HepG2 (cell line): ENCODE data around the gene LIPE. TPM values are rescaled to one million over a fixed set of nuclear protein-coding genes. Genes with fewer than 3 reads are reported as not detected.

Experiments used
- ATAC-seq: fragments of 200-7000 bp; cut with Tn5 transposase; 3 replicates; pipeline ENCODE4 v1.9.1; 2020; ENCODE audit warnings: mild to moderate bottlenecking, moderate library complexity
- BruUV-seq: library from RNA; stranded (reverse); fragments of 400-500 nt; replicated peaks from 2 replicates; lab custom pipeline; 2021; lab: Mats Ljungman, UMichigan
- CTCF ChIA-PET: fragments of 300-600 bp; formaldehyde crosslinking; extraction: SDS; loops from one replicate; lab custom pipeline; 2021; ENCODE audit warnings: low total read pairs, inconsistent platforms, low intra/inter-chr PET ratio; lab: Yijun Ruan, JAX
- POLR2A ChIA-PET: fragments of 350-600 bp; sonication (Branson Sonifier 250); formaldehyde crosslinking; loops from one replicate; lab custom pipeline; 2020; ENCODE audit warnings: antibody characterized with exemption, inconsistent platforms; lab: Yijun Ruan, JAX
- DNase-seq: peaks from one replicate; pipeline ENCODE4 v3.0.0-alpha.2; 2015; ENCODE audit warnings: low spot score
- FAIRE-seq: peaks from 3 replicates; lab custom pipeline; 2011; peaks lifted over from hg19 to GRCh38; lab: Jason Lieb, UNC
- H2AFZ ChIP-seq: one replicate; pipeline ENCODE4 v1.6.1; 2011; ENCODE audit warnings: low read length, inconsistent platforms
- H3K27ac ChIP-seq: fragments of 300-600 bp; 3 replicates; pipeline ENCODE4 v1.8.0; 2011; ENCODE audit warnings: mixed run types, mild to moderate bottlenecking, mixed read lengths, low read length, inconsistent platforms; ENCODE audit not compliant: insufficient read depth; ENCODE audit errors: extremely low read length
- H3K27me3 ChIP-seq, 2 experiments: fragments of 200-600 bp in 1 of 2; 2 replicates in 1 of 2; 3 replicates in 1 of 2; pipeline versions ENCODE4 v1.6.0 to v1.8.0; 2011; ENCODE audit warnings: low read length in 2 of 2, mild to moderate bottlenecking in 2 of 2, moderate library complexity in 2 of 2, inconsistent platforms in 1 of 2; ENCODE audit not compliant: insufficient read depth in 2 of 2, control insufficient read depth in 1 of 2
- H3K36me3 ChIP-seq, 2 experiments: fragments of 200-600 bp in 1 of 2; replicated peaks in 1 of 2; 2 replicates in 1 of 2; 3 replicates in 1 of 2; pipeline versions ENCODE4 v1.5.1 to v1.8.0; 2011; ENCODE audit warnings: low read length in 2 of 2, inconsistent platforms in 1 of 2; ENCODE audit not compliant: insufficient read depth in 2 of 2, control insufficient read depth in 1 of 2
- H3K4me1 ChIP-seq: 2 replicates; pipeline ENCODE4 v1.5.1; 2012; ENCODE audit warnings: low read length, inconsistent platforms; ENCODE audit not compliant: insufficient read depth
- H3K4me2 ChIP-seq: 2 replicates; pipeline ENCODE4 v1.6.0; 2011; ENCODE audit warnings: low read depth, low read length, inconsistent platforms
- H3K4me3 ChIP-seq, 3 experiments: fragments of 200-600 bp in 1 of 3; sonication (generic), shearing (Covaris generic) in 1 of 3; replicated peaks in 1 of 3; 2 replicates each; pipeline ENCODE4 v1.5.1; 2011 to 2016; ENCODE audit warnings: low read length in 3 of 3, inconsistent platforms in 2 of 3, low read depth in 2 of 3, mild to moderate bottlenecking in 2 of 3, control low read depth in 1 of 3, mixed read lengths in 1 of 3; ENCODE audit not compliant: insufficient read depth in 1 of 3
- H3K79me2 ChIP-seq: one replicate; pipeline ENCODE4 v1.6.1; 2011; ENCODE audit warnings: low read length, inconsistent platforms; ENCODE audit not compliant: insufficient read depth
- H3K9ac ChIP-seq: 2 replicates; pipeline ENCODE4 v1.6.0; 2011; ENCODE audit warnings: mild to moderate bottlenecking, low read depth, low read length, inconsistent platforms; ENCODE audit not compliant: insufficient read depth
- H3K9me3 ChIP-seq: 2 replicates; pipeline ENCODE4 v1.5.1; 2012; ENCODE audit warnings: mild to moderate bottlenecking, low read length
- H4K20me1 ChIP-seq: 2 replicates; pipeline ENCODE4 v1.6.0; 2011; ENCODE audit warnings: inconsistent platforms, mild to moderate bottlenecking, low read length, moderate library complexity; ENCODE audit not compliant: insufficient read depth
- ADNP ChIP-seq: sonication (generic); formaldehyde crosslinking; IDR thresholded peaks from 2 replicates; pipeline ENCODE4 v1.4.0; 2020; ENCODE audit warnings: missing genetic modification reagents
- ARNTL ChIP-seq: sonication (generic); formaldehyde crosslinking; IDR thresholded peaks from 2 replicates; pipeline ENCODE4 v1.4.0; 2020; ENCODE audit warnings: mild to moderate bottlenecking, missing genetic modification reagents
- CREM ChIP-seq, 2 experiments: sonication (generic) in 1 of 2; formaldehyde crosslinking in 1 of 2; IDR thresholded peaks; 2 replicates each; pipeline versions ENCODE4 v1.4.0 to v1.6.1; 2016 to 2020; ENCODE audit warnings: antibody characterized with exemption in 1 of 2, mild to moderate bottlenecking in 1 of 2, missing genetic modification reagents in 1 of 2
- DPF2 ChIP-seq: sonication (generic); formaldehyde crosslinking; IDR thresholded peaks from 2 replicates; pipeline ENCODE4 v1.4.0; 2020; ENCODE audit warnings: mild to moderate bottlenecking, low read depth, missing genetic modification reagents, borderline replicate concordance
- FLYWCH1 ChIP-seq: sonication (generic); formaldehyde crosslinking; IDR thresholded peaks from 2 replicates; pipeline ENCODE4 v1.8.1; 2023; ENCODE audit warnings: mild to moderate bottlenecking, missing genetic modification reagents
- HDAC2 ChIP-seq: sonication (generic); formaldehyde crosslinking; IDR thresholded peaks from 2 replicates; pipeline ENCODE4 v1.4.0; 2020; ENCODE audit warnings: missing genetic modification reagents
- HOXA9 ChIP-seq: sonication (generic); formaldehyde crosslinking; IDR thresholded peaks from 2 replicates; pipeline ENCODE4 v1.8.1; 2022; ENCODE audit warnings: missing genetic modification reagents, mild to moderate bottlenecking, moderate library complexity, borderline replicate concordance
- IKZF4 ChIP-seq: sonication (generic); formaldehyde crosslinking; IDR thresholded peaks from 2 replicates; pipeline ENCODE4 v1.5.1; 2020; ENCODE audit warnings: borderline replicate concordance, mild to moderate bottlenecking, low read depth, missing genetic modification reagents; ENCODE audit errors: not compliant biosample characterization
- LCORL ChIP-seq, 2 experiments: fragments of 450-650 bp in 1 of 2; sonication (generic) in 1 of 2; formaldehyde crosslinking in 1 of 2; IDR thresholded peaks; 2 replicates each; pipeline versions ENCODE4 v1.5.0 to v1.6.1; 2017 to 2020; ENCODE audit warnings: antibody characterized with exemption in 1 of 2, missing genetic modification reagents in 1 of 2
- MATR3 ChIP-seq: sonication (generic); formaldehyde crosslinking; IDR thresholded peaks from 2 replicates; pipeline ENCODE4 v1.4.0; 2020; ENCODE audit warnings: missing genetic modification reagents
- NR3C1 ChIP-seq: sonication (generic); formaldehyde crosslinking; IDR thresholded peaks from 2 replicates; pipeline ENCODE4 v1.4.0; 2020; ENCODE audit warnings: missing genetic modification reagents
- PHF20 ChIP-seq: sonication (generic); formaldehyde crosslinking; IDR thresholded peaks from 2 replicates; pipeline ENCODE4 v1.5.0; 2020; ENCODE audit warnings: mild to moderate bottlenecking, missing genetic modification reagents
- SRY ChIP-seq: sonication (generic); formaldehyde crosslinking; IDR thresholded peaks from 2 replicates; pipeline ENCODE4 v1.8.0; 2022; ENCODE audit warnings: mild to moderate bottlenecking, missing genetic modification reagents
- TCF12 ChIP-seq, 2 experiments: fragments of 450-650 bp in 1 of 2; sonication (generic) in 1 of 2; formaldehyde crosslinking in 1 of 2; IDR thresholded peaks; 2 replicates each; pipeline versions ENCODE4 v1.6.1 to v1.8.0; 2017 to 2022; ENCODE audit warnings: antibody characterized with exemption in 1 of 2, mild to moderate bottlenecking in 1 of 2, missing genetic modification reagents in 1 of 2, moderate library complexity in 1 of 2
- TGIF2 ChIP-seq: IDR thresholded peaks from 2 replicates; pipeline ENCODE4 v1.6.1; 2016; ENCODE audit warnings: control low read depth, missing compliant biosample characterization
- WIZ ChIP-seq: sonication (generic); formaldehyde crosslinking; IDR thresholded peaks from 2 replicates; pipeline ENCODE4 v1.5.1; 2020; ENCODE audit warnings: mild to moderate bottlenecking, missing genetic modification reagents
- ZFP36L1 ChIP-seq: sonication (generic); formaldehyde crosslinking; IDR thresholded peaks from 2 replicates; pipeline ENCODE4 v1.8.0; 2022; ENCODE audit warnings: mild to moderate bottlenecking, missing genetic modification reagents, moderate library complexity
- ZKSCAN5 ChIP-seq: sonication (generic); formaldehyde crosslinking; IDR thresholded peaks from 2 replicates; pipeline ENCODE4 v1.5.1; 2020; ENCODE audit warnings: mild to moderate bottlenecking, missing genetic modification reagents
- ZNF264 ChIP-seq: sonication (generic); formaldehyde crosslinking; IDR thresholded peaks from 2 replicates; pipeline ENCODE4 v1.4.0; 2020; ENCODE audit warnings: missing genetic modification reagents
- ZNF558 ChIP-seq: sonication (generic); formaldehyde crosslinking; IDR thresholded peaks from 2 replicates; pipeline ENCODE4 v1.9.0; 2022; ENCODE audit warnings: mild to moderate bottlenecking, missing genetic modification reagents, borderline replicate concordance
- ZNF878 ChIP-seq: sonication (generic); formaldehyde crosslinking; IDR thresholded peaks from 2 replicates; pipeline ENCODE4 v1.8.1; 2023; ENCODE audit warnings: mild to moderate bottlenecking, missing genetic modification reagents, moderate library complexity
- WGBS: methylation state at CpG from one replicate; pipeline ENCODE4 v1.1.6; 2017; ENCODE audit warnings: low lambda C conversion rate; 5-methylcytosine and 5-hydroxymethylcytosine counted together
- in situ Hi-C: cut with HindIII; loops from 2 replicates; pipeline ENCODE4 v1.10.0; 2017; ENCODE audit warnings: low pct_unique_long_range_greater_than_20kb; ENCODE audit not compliant: extremely low pct_ligation_motif_present
- intact Hi-C: fragments of 100-400 bp; cut with micrococcal nuclease; formaldehyde crosslinking; loops from one replicate; pipeline ENCODE4 v1.10.0; 2022; ENCODE audit not compliant: unreplicated experiment
- polyA plus RNA-seq, 8 experiments: library from polyadenylated mRNA; depleted of rRNA in 3 of 8; stranded (reverse) in 7 of 8; unstranded in 1 of 8; fragments of >200 nt; fragmentation: Illumina TruSeq in 4 of 8; extraction: Trizol in 4 of 8; gene quantifications; 2 replicates each; pipeline versions ENCODE4 v1.2.1 to v1.2.3, GENCODE V29; 2011 to 2016; ENCODE audit warnings: low read depth in 4 of 8, missing spikeins in 1 of 8, mixed read lengths in 1 of 8; ENCODE audit not compliant: insufficient read depth in 1 of 8
- total RNA-seq, 5 experiments: library from RNA; depleted of rRNA; stranded (reverse); fragments of >200 nt; fragmentation: Illumina TruSeq; extraction: Trizol; gene quantifications; 2 replicates each; pipeline ENCODE4 v1.2.3, GENCODE V29; 2016; ENCODE audit warnings: low read depth in 1 of 5
- TF ChIP-seq, protein P1 (sequence below): sonication (generic); formaldehyde crosslinking; IDR thresholded peaks from 2 replicates; pipeline ENCODE4 v1.4.0; 2020; ENCODE audit warnings: mild to moderate bottlenecking, missing genetic modification reagents, borderline replicate concordance

Gene LIPE
- total and polyA plus RNA-seq, 2 of the 13 experiments (the other 11 are each of a cell fraction or from before 2014, with no cell fraction given): not detected

- ChIA-PET POLR2A (interaction anchor here (1.2 to 1.9 kb wide), 3 partner anchors 11 to 84 kb away, joined by 8 to 11 read pairs (median 9); partner anchors contain the start of gene CEACAM1), CTCF (no interaction called here)
- Histone ChIP-seq H3K4me3 (peak overlapping the region in 1 of 3 experiments; percentile 27; a peak in 2 of 6 replicates), H4K20me1 (no peaks in the 10 kb centered on the region), H3K27ac (peak overlapping the region; percentile 86), H3K27me3 (no peaks in the 10 kb centered on the region), H3K4me1 (peaks cover 90% of the 10 kb centered on the region), H2AFZ (no peak overlapping the region), H3K9me3 (no peaks in the 10 kb centered on the region), H3K36me3 (no peaks in the 10 kb centered on the region), H3K4me2 (peak overlapping the region; percentile 55), H3K9ac (peak overlapping the region; percentile 48), H3K79me2 (no peaks in the 10 kb centered on the region)
- DNase-seq (peak; percentile 95), ATAC-seq (peak; percentile 96), FAIRE-seq (peak; percentile 88)
- 6% methylated on average over 4 of the region's 4 CpGs for WGBS
- intact Hi-C loops: no loop called here
- in situ Hi-C loops: no loop called here
- BruUV-seq: no TSS peak
- TF ChIP-seq ZFP36L1 (peak; percentile 88), ADNP (no peak), SRY (CRISPR knock-in tag) (no peak), ZNF264 (no peak; the same call in 1 of the 2 replicates), ZKSCAN5 (CRISPR knock-in tag) (no peak), HOXA9 (no peak), HDAC2 (peak; percentile 79), FLYWCH1 (CRISPR knock-in tag) (no peak), CREM (IDR thresholded peaks at IDR 0.05) (peak; percentile 71), CREM (CRISPR knock-in tag; IDR thresholded peaks at IDR 0.05) (no peak), LCORL (IDR thresholded peaks at IDR 0.05) (no peak), LCORL (CRISPR knock-in tag; IDR thresholded peaks at IDR 0.05) (peak; percentile 64; the same call in 1 of the 2 replicates), DPF2 (CRISPR knock-in tag) (peak; percentile 87), ARNTL (CRISPR knock-in tag) (0 out of 2 replicates have a peak, but pooled peaks have one; percentile 47), ZNF558 (no peak), MATR3 (CRISPR knock-in tag) (no peak), WIZ (CRISPR knock-in tag) (no peak), ZNF878 (CRISPR knock-in tag) (no peak), IKZF4 (no peak), TGIF2 (CRISPR knock-in tag) (no peak), NR3C1 (CRISPR knock-in tag) (no peak), PHF20 (CRISPR knock-in tag) (no peak), TCF12 (IDR thresholded peaks at IDR 0.05) (no peak), TCF12 (CRISPR knock-in tag; IDR thresholded peaks at IDR 0.05) (no peak; the same call in 1 of the 2 replicates)
- TF ChIP-seq, protein P1, sequence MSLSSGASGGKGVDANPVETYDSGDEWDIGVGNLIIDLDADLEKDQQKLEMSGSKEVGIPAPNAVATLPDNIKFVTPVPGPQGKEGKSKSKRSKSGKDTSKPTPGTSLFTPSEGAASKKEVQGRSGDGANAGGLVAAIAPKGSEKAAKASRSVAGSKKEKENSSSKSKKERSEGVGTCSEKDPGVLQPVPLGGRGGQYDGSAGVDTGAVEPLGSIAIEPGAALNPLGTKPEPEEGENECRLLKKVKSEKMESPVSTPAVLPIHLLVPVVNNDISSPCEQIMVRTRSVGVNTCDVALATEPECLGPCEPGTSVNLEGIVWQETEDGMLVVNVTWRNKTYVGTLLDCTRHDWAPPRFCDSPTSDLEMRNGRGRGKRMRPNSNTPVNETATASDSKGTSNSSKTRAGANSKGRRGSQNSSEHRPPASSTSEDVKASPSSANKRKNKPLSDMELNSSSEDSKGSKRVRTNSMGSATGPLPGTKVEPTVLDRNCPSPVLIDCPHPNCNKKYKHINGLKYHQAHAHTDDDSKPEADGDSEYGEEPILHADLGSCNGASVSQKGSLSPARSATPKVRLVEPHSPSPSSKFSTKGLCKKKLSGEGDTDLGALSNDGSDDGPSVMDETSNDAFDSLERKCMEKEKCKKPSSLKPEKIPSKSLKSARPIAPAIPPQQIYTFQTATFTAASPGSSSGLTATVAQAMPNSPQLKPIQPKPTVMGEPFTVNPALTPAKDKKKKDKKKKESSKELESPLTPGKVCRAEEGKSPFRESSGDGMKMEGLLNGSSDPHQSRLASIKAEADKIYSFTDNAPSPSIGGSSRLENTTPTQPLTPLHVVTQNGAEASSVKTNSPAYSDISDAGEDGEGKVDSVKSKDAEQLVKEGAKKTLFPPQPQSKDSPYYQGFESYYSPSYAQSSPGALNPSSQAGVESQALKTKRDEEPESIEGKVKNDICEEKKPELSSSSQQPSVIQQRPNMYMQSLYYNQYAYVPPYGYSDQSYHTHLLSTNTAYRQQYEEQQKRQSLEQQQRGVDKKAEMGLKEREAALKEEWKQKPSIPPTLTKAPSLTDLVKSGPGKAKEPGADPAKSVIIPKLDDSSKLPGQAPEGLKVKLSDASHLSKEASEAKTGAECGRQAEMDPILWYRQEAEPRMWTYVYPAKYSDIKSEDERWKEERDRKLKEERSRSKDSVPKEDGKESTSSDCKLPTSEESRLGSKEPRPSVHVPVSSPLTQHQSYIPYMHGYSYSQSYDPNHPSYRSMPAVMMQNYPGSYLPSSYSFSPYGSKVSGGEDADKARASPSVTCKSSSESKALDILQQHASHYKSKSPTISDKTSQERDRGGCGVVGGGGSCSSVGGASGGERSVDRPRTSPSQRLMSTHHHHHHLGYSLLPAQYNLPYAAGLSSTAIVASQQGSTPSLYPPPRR: peak; percentile 57; the same call in 1 of the 2 replicates
These were observed 16.8 kb upstream of the LIPE start for GRCh38 chr19:42443944-42444398.
